Measurements from ENCODE around the gene PACRG. TPM values are rescaled to one million over a fixed set of nuclear protein-coding genes. Genes with fewer than 3 reads are reported as not detected.

PACRG gene
- total RNA-seq, 1 donor from 2014 or later = 4.3 TPM

GRCh38 chr6:163026893-163027292, 299.1 kb downstream of the PACRG start:
- DNase-seq (ENCODE audit: low spot score) = no peak
- intact Hi-C loops (cut with DNase I) = no loop called here

GRCh38 chr6:163030980-163031379, 303.2 kb downstream of the PACRG start:
- intact Hi-C loops (cut with DNase I) = no loop called here
- DNase-seq (ENCODE audit: low spot score) (no peak), ATAC-seq (no peak)

More at GRCh38 chr6:163026893-163027292, 299.1 kb downstream of the PACRG start:
- ATAC-seq = no peak

GRCh38 chr6:163031931-163032330, 304.2 kb downstream of the PACRG start:
- ATAC-seq (no peak), DNase-seq (ENCODE audit: low spot score) (no peak)
- intact Hi-C loops (cut with DNase I) = no loop called here

GRCh38 chr6:163036160-163036645, 308.4 kb downstream of the PACRG start:
- no peak for ATAC-seq
- intact Hi-C loops (cut with DNase I) = no loop called here
- no peak for DNase-seq (ENCODE audit: low spot score)

GRCh38 chr6:163038317-163038716, 310.5 kb downstream of the PACRG start:
- intact Hi-C loops (cut with DNase I) = no loop called here
- ATAC-seq (no peak), DNase-seq (ENCODE audit: low spot score) (no peak)

- intact Hi-C loops (cut with DNase I) = no loop called here
- DNase-seq (ENCODE audit: low spot score) = no peak
- ATAC-seq = no peak
These were observed 320.6 kb downstream of the PACRG start for GRCh38 chr6:163048345-163048744.

- intact Hi-C loops (cut with DNase I) = no loop called here
- ATAC-seq (no peak), DNase-seq (ENCODE audit: low spot score) (no peak)
These were observed 326.0 kb downstream of the PACRG start for GRCh38 chr6:163053667-163054344.

GRCh38 chr6:163054641-163055040, 326.9 kb downstream of the PACRG start:
- intact Hi-C loops (cut with DNase I) = no loop called here
- no peak for DNase-seq (ENCODE audit: low spot score)
- no peak for ATAC-seq

- intact Hi-C loops (cut with DNase I) = no loop called here
- DNase-seq (ENCODE audit: low spot score) (no peak), ATAC-seq (no peak)
These were observed 329.5 kb downstream of the PACRG start for GRCh38 chr6:163057260-163057659.

GRCh38 chr6:163062790-163063189, 335.0 kb downstream of the PACRG start:
- no peak for DNase-seq (ENCODE audit: low spot score)
- intact Hi-C loops (cut with DNase I) = no loop called here
- ATAC-seq = no peak

GRCh38 chr6:163063561-163063960, 335.8 kb downstream of the PACRG start:
- no peak for DNase-seq (ENCODE audit: low spot score)
- intact Hi-C loops (cut with DNase I) = no loop called here
- no peak for ATAC-seq

GRCh38 chr6:163064397-163064796, 336.6 kb downstream of the PACRG start:
- no peak for ATAC-seq
- intact Hi-C loops (cut with DNase I) = no loop called here
- DNase-seq (ENCODE audit: low spot score) = no peak

GRCh38 chr6:163066200-163066599, 338.4 kb downstream of the PACRG start:
- DNase-seq (ENCODE audit: low spot score) (no peak), ATAC-seq (no peak)
- intact Hi-C loops (cut with DNase I) = no loop called here

- DNase-seq (ENCODE audit: low spot score) = no peak
These were observed 349.4 kb downstream of the PACRG start for GRCh38 chr6:163077134-163077533.

GRCh38 chr6:163078712-163079111, 350.9 kb downstream of the PACRG start:
- no peak for ATAC-seq
- intact Hi-C loops (cut with DNase I) = no loop called here
- DNase-seq (ENCODE audit: low spot score) = no peak

More at GRCh38 chr6:163077134-163077533, 349.4 kb downstream of the PACRG start:
- intact Hi-C loops (cut with DNase I) = no loop called here
- ATAC-seq = no peak

GRCh38 chr6:163080228-163080627, 352.5 kb downstream of the PACRG start:
- intact Hi-C loops (cut with DNase I) = no loop called here
- ATAC-seq (no peak), DNase-seq (ENCODE audit: low spot score) (no peak)

GRCh38 chr6:163083141-163083540, 355.4 kb downstream of the PACRG start:
- ATAC-seq (no peak), DNase-seq (ENCODE audit: low spot score) (no peak)
- intact Hi-C loops (cut with DNase I) = no loop called here

GRCh38 chr6:163085426-163085825, 357.7 kb downstream of the PACRG start:
- no peak for DNase-seq (ENCODE audit: low spot score)
- ATAC-seq = no peak
- intact Hi-C loops (cut with DNase I) = no loop called here

- intact Hi-C loops (cut with DNase I) = no loop called here
- no peak for DNase-seq (ENCODE audit: low spot score)
- no peak for ATAC-seq
These were observed 358.3 kb downstream of the PACRG start for GRCh38 chr6:163085861-163086623.

GRCh38 chr6:163086624-163086920, 358.8 kb downstream of the PACRG start:
- intact Hi-C loops (cut with DNase I) = no loop called here
- no peak for ATAC-seq
- no peak for DNase-seq (ENCODE audit: low spot score)

- no peak for ATAC-seq
- no peak for DNase-seq (ENCODE audit: low spot score)
- intact Hi-C loops (cut with DNase I) = no loop called here
These were observed 360.2 kb downstream of the PACRG start for GRCh38 chr6:163087981-163088380.
